IMR-90 (cell line): ENCODE data around the gene FRMD4B.

Experiments
- POLR2A ChIP-seq: IDR thresholded peaks from 2 replicates; pipeline ENCODE4 v1.6.1; 2012; ENCODE audit warnings: mild to moderate bottlenecking, low read depth, low read length
- RAD21 ChIP-seq: IDR thresholded peaks from 2 replicates; pipeline ENCODE4 v1.6.1; 2012; ENCODE audit warnings: low read length, improper control_type of control experiment
- TF ChIP-seq, protein P1 (sequence below): conservative IDR thresholded peaks from 2 replicates; pipeline ENCODE4 v1.5.1; 2012; ENCODE audit warnings: mild to moderate bottlenecking, low read depth, low read length, improper control_type of control experiment

GRCh38 chr3:69292185-69292584 is 93.7 kb downstream of the FRMD4B start:
- TF ChIP-seq, protein P1, sequence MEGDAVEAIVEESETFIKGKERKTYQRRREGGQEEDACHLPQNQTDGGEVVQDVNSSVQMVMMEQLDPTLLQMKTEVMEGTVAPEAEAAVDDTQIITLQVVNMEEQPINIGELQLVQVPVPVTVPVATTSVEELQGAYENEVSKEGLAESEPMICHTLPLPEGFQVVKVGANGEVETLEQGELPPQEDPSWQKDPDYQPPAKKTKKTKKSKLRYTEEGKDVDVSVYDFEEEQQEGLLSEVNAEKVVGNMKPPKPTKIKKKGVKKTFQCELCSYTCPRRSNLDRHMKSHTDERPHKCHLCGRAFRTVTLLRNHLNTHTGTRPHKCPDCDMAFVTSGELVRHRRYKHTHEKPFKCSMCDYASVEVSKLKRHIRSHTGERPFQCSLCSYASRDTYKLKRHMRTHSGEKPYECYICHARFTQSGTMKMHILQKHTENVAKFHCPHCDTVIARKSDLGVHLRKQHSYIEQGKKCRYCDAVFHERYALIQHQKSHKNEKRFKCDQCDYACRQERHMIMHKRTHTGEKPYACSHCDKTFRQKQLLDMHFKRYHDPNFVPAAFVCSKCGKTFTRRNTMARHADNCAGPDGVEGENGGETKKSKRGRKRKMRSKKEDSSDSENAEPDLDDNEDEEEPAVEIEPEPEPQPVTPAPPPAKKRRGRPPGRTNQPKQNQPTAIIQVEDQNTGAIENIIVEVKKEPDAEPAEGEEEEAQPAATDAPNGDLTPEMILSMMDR, result no peak
- TF ChIP-seq POLR2A (no peak), RAD21 (no peak)
